HG02798 (cell line): ENCODE data around the gene OPRL1.
"Not testable (repeated sequence)": the region's sequence is repeated elsewhere in the genome, so short reads cannot be mapped to it uniquely, and the experiment has no call there.

Source experiments
- ATAC-seq: cut with Tn5 transposase; IDR thresholded peaks from one replicate; pipeline ENCODE4 v1.9.1; 2021; ENCODE audit warnings: mild to moderate bottlenecking; ENCODE audit not compliant: unreplicated experiment, poor library complexity

OPRL1 gene

DNA sequence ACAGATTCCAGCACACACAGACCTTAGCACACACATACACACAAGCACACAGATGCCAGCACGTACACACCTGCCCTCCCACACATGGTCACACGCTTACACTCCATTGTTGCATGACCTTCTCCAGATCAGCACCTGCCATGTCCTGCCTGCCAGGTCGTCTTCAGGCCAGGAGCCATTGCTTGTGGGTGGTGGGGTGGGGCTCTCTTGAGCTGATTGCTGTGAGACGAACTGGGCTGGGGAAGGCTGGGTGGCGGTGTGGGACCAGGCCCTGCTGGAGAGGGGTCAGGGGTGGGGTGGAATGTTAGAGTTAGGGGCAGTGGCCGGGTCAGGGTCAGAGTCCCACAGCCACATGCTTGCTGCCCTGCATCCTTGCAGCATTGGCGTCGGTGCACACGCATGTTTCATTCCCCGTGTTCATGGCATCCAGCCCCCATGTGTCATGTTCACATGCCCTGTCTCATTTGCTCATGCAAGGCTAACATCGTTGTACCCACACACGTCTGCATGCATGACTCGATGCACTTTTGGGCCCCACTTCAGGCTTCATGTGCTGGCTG, 34.0 kb downstream of the OPRL1 start:
- no peak for ATAC-seq

- no peak for ATAC-seq
Observed at GRCh38 chr20:64114356-64114971, 34.6 kb downstream of the OPRL1 start.

DNA sequence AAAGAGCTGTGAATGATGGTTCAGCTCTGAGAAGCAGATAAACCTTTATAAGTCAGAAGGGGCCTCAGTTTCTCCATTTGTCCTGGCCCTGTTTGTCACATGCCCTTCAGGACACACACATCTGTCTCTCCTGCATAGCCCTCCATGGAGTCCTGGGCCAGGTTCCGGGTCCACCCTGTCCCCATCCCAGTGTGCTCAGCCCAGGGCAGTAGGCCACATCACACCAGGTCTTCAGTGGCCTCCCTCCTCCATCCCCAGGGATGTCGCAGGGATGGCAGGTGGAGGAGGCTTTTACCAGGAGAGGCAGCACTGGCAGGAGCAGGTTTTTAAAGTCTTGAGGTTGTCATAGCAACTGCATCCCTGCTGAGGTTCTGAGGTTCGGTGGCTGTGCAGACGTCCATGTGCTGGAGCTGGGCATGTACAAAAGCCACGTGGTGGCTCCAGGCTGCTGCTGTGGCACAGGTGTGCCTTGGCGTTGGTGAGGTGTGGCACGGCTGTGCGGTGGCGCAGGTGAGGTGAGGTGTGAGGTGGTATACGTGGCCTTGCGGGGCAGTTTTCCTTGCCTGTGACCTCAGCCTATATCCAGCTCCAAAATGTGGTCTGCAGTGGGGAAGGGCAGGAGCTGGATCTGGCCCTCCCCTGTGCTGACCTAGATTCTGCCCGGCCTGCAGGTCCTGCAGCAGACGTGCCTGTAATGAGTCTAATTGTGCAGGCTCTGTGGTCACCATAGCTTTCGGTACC, 35.5 kb downstream of the OPRL1 start:
- no peak for ATAC-seq

DNA sequence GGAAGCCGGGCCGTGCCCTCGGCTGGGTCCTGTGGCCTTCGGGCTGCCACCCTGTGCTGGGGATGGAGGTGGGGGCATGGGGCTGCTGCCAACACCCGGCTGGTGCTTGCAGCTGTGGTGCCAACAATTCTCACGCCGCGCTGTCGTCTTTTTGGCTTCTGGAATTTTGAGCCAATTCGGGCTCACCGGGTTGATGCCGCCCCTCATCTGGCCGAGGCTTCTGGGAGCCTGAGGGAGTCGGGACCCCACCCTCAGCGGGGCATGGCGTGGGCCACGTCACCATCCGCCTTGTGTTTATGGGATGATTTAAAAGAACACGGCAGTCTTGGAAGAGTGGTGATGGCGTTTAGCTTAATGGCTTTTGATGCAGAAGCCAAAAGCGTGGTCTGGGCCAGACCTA, 36.1 kb downstream of the OPRL1 start:
- ATAC-seq, result no peak

DNA sequence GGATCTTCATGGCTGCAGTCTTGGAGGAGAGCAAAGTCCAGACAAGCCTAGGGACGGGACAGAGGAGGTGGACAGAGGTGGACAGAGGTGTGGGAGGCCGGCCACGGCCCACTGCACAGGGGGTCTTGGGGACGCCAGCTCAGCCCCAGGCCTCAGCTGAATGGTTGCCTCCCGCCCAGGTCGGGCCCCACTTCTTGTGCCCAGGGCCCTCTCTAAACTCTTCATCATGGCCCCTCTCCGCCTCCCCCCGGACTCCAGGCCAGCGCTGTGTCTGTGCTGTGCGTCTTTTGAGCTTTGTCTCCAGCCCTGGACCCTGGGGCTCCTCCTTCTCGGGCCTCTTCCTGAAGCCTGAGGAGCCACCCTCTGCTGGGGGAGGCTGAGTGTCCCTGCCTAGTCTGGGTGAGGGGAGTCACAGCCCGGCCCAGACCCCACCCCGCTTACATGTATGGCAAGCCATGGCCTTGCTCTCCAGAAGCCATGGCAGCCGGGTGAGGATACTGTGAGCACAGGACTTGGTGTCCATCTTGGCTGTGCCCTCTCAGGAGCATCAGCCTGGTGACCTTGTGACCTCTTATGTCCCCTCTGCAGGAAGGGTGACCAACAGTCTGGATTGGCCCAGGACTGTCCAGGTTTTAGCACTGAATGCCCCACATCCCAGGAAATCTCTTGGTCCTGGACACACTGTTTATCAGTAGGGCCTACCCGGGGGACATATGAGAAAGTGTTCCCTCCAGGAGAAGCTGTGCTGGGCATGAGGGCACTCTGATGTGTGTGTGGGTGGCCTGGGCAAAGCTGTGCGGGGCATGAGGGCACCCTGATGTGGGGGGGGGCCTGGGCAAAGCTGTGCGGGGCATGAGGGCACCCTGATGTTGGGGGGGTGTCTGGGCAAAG, 36.9 kb downstream of the OPRL1 start:
- no peak for ATAC-seq

GRCh38 chr20:64117432-64117777, 37.5 kb downstream of the OPRL1 start:
- not testable (repeated sequence) for ATAC-seq

DNA sequence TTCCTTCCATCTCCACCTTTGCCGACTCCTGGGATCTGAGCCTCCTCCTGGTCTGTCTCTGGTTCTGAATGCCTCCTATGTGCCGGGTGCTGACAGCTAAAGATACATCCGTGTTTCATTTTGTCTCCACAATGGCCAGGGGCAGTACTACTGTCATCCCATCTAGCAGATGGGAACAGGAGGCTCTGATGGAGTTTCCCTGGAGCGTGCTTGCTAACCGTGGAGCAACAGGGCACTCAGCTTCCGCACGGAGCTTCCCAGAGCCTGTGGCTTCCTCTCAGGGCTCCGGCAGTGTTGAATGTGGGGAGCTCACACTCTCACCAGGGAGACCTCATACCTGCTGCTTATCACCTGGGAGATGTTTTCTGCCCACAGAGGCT, 39.4 kb downstream of the OPRL1 start:
- ATAC-seq, result no peak

DNA sequence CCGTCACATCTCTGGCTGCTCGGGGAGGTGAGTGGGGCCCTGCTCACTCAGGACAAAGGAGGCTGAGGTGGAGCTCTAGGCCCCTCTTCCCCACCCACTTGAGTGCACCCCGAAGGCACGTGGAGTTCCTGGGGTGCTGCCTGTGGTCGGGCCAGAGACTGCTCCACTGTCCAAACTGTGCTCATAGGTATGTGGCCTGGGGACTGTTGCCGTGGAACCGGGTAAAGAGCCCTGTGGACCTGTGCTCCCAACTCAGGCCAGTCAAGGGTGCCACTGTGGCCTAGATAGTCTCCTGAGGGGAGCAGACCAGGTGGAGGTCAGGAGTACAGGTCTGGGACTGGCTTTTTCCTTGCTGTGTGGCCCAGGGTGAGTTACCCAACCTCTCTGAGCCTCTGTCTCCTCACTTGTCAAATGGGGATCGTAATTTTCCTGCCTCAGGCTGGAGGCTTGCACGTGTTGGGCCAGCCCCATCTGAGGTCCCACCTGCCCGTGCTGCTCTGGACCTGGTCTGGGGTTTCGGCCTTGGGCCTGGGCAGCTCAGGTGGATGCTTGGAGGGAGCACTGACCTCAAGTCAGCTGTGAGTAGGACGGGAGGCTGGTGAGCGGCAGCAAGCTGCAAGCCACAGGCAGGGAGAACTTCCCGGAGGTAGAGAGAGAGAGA, 39.9 kb downstream of the OPRL1 start:
- no peak for ATAC-seq

GRCh38 chr20:64121586-64121985, 41.7 kb downstream of the OPRL1 start:
- ATAC-seq, result no peak

- not testable (repeated sequence) for ATAC-seq
Observed at GRCh38 chr20:64122927-64123326, 43.0 kb downstream of the OPRL1 start.

DNA sequence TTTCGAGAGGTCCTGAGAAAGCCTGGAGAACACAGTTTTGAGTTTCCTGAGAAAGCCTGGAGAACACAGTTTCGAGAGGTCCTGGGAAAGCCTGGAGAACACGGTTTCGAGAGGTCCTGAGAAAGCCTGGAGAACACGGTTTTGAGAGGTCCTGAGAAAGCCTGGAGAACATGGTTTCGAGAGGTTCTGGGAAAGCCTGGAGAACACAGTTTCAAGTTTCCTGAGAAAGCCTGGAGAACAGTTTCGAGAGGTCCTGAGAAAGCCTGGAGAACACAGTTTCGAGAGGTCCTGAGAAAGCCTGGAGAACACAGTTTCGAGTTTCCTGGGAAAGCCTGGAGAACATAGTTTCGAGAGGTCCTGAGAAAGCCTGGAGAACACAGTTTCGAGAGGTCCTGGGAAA, 43.6 kb downstream of the OPRL1 start:
- not testable (repeated sequence) for ATAC-seq

- no peak for ATAC-seq
Observed at GRCh38 chr20:64129146-64129782, 49.4 kb downstream of the OPRL1 start.

DNA sequence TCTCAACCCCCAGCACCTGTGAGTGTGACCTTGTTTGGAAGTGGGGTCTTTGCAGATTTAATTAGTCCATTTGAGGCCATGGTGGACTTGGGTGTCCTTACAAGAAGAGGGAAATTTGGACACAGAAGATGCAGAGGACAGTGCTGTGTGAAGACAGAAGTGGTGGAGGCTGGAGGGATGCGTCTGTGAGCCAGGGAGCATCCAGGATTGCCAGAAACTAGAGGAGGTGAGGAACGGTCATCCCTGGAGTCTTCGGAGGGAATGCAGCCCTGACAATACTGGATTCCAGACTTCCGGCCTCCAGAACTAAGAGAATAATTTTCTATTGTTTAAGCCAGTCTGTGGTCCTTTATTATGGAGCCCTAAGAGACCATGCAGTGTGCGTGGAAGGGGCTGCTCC, 50.4 kb downstream of the OPRL1 start:
- ATAC-seq, result no peak

- ATAC-seq, result no peak
Observed at GRCh38 chr20:64130876-64131275, 51.0 kb downstream of the OPRL1 start.

- ATAC-seq, result no peak
Observed at GRCh38 chr20:64131406-64131805, 51.5 kb downstream of the OPRL1 start.

DNA sequence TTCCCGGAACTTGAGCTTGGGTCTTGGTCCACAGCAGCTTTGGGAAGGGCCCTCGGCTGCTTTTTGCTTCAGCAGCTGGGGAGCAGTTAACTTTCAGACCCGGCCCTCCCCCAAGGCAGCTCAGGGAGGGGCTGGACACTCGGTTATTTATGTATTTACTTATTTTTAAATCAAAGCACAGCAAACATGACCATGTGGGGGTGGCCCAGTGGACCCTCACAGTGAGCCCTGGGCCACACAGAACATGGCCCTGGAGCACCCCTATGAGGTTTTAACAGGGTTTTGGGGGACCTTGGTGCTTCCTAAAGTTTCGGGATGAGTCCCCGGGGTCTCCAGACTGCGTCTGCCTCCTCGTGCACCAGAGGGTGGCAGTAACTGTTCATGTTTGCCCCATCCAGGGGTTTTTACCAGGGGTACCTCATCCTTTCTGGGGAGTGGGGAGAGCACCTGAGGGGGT, 54.1 kb downstream of the OPRL1 start:
- ATAC-seq, result no peak

GRCh38 chr20:64134744-64135143, 54.9 kb downstream of the OPRL1 start:
- ATAC-seq, result not testable (repeated sequence)

DNA sequence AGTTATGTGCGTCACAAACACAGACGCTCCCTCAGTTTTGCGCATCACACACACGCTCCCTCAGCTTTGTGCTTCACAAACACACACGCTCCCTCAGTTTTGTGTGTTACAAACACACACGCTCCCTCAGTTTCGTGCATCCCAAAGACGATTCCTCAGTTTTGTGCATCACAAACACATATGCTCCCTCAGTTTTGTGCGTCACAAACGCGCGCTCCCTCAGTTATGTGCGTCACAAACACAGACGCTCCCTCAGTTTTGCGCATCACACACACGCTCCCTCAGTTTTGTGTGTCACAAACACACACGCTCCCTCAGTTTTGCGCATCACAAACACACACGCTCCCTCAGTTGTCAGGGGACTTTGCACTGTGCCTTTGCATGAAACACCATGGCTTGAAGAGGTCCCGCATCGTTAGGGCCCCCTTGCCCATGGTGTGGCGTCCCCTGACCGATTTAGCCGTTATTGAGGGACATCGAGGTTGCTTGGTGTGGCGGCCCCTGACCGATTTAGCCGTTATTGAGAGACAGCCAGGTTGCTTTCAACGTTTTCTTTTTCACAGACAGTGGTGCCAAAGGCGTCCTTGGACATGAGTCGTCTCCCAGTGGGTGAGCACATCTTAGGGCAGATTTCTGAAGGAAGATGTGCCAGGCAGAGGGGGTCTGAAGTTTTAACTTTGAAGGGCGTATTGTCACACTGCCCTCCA, 56.3 kb downstream of the OPRL1 start:
- ATAC-seq, result no peak

- ATAC-seq, result no peak
Observed at GRCh38 chr20:64137598-64138031, 57.7 kb downstream of the OPRL1 start.
